Endothelial cell of umbilical vein (primary cell): Measurements from ENCODE around the gene TANGO6. TPM values are rescaled to one million over a fixed set of nuclear protein-coding genes. Genes with fewer than 3 reads are reported as not detected.

ENCODE experiments used
- BruUV-seq: library from RNA; stranded (reverse); fragments of 400-500 nt; replicated peaks from 2 replicates; lab custom pipeline; 2021; lab: Mats Ljungman, UMichigan
- CTCF ChIA-PET: fragments of 300-600, 350-600 bp; sonication (Branson Sonifier 250); formaldehyde crosslinking; loops from one replicate; lab custom pipeline; 2021; ENCODE audit warnings: antibody characterized with exemption, inconsistent platforms; lab: Charles Lee
- POLR2A ChIA-PET: fragments of 300-600, 350-600 bp; sonication (Branson Sonifier 250); formaldehyde crosslinking; loops from one replicate; lab custom pipeline; 2021; ENCODE audit warnings: antibody characterized with exemption, inconsistent platforms; lab: Charles Lee
- DNase-seq: peaks from one replicate; pipeline ENCODE4 v3.0.0-alpha.2; 2011; ENCODE audit warnings: low read depth, low spot score
- FAIRE-seq: peaks from 2 replicates; lab custom pipeline; 2011; peaks lifted over from hg19 to GRCh38; lab: Jason Lieb, UNC
- H2AFZ ChIP-seq: 2 replicates; pipeline ENCODE4 v1.6.0; 2012; ENCODE audit warnings: low read depth, low read length, control low read depth, inconsistent platforms
- H3K27ac ChIP-seq: 2 replicates; pipeline ENCODE4 v1.5.1; 2011; ENCODE audit warnings: low read depth, mild to moderate bottlenecking, control low read depth, low read length, moderate library complexity; ENCODE audit not compliant: insufficient read depth
- H3K27me3 ChIP-seq, 2 experiments: 2 replicates each; pipeline versions ENCODE4 v1.6.0 to v1.6.1; 2011; ENCODE audit warnings: low read length in 2 of 2, mixed read lengths in 1 of 2; ENCODE audit not compliant: control insufficient read depth in 2 of 2, insufficient read depth in 2 of 2
- H3K36me3 ChIP-seq, 2 experiments: 2 replicates in 1 of 2; 3 replicates in 1 of 2; pipeline ENCODE4 v1.5.1; 2011; ENCODE audit warnings: low read length in 2 of 2, mild to moderate bottlenecking in 1 of 2, moderate library complexity in 1 of 2; ENCODE audit not compliant: control insufficient read depth in 2 of 2, insufficient read depth in 2 of 2; ENCODE audit errors: extremely low read depth in 1 of 2
- H3K4me1 ChIP-seq: 3 replicates; pipeline ENCODE4 v1.5.1; 2011; ENCODE audit warnings: mild to moderate bottlenecking, low read length; ENCODE audit not compliant: control insufficient read depth, insufficient read depth; ENCODE audit errors: extremely low read depth
- H3K4me2 ChIP-seq: 2 replicates; pipeline ENCODE4 v1.6.1; 2011; ENCODE audit warnings: low read length, control low read depth, mixed read lengths; ENCODE audit not compliant: insufficient read depth
- H3K4me3 ChIP-seq, 3 experiments: fragments of 200-600 bp in 1 of 3; sonication (generic), shearing (Covaris generic) in 1 of 3; replicated peaks in 1 of 3; 2 replicates each; pipeline ENCODE4 v1.5.1; 2011 to 2016; ENCODE audit warnings: control low read depth in 3 of 3, low read length in 3 of 3, mild to moderate bottlenecking in 2 of 3, inconsistent platforms in 1 of 3, low read depth in 1 of 3, moderate library complexity in 1 of 3; ENCODE audit not compliant: insufficient read depth in 1 of 3
- H3K79me2 ChIP-seq: 2 replicates; pipeline ENCODE4 v1.6.0; 2012; ENCODE audit warnings: low read length, inconsistent platforms; ENCODE audit not compliant: control insufficient read depth, insufficient read depth
- H3K9ac ChIP-seq: replicated peaks from 2 replicates; pipeline ENCODE3; 2011; ENCODE audit warnings: low read length, control low read depth; ENCODE audit not compliant: insufficient read depth; ENCODE audit errors: extremely low read depth
- H3K9me1 ChIP-seq: replicated peaks from 3 replicates; pipeline ENCODE4 v1.6.0; 2011; ENCODE audit warnings: mild to moderate bottlenecking, low read length; ENCODE audit not compliant: control insufficient read depth, insufficient read depth; ENCODE audit errors: extremely low read depth
- H3K9me3 ChIP-seq: replicated peaks from 2 replicates; pipeline ENCODE4 v1.5.1; 2012; ENCODE audit warnings: low read length, inconsistent platforms; ENCODE audit not compliant: control insufficient read depth, insufficient read depth
- H4K20me1 ChIP-seq: replicated peaks from 2 replicates; pipeline ENCODE3; 2011; ENCODE audit warnings: mild to moderate bottlenecking, low read length; ENCODE audit not compliant: control insufficient read depth, insufficient read depth; ENCODE audit errors: extremely low read depth
- EZH2 ChIP-seq: IDR thresholded peaks from 2 replicates; pipeline ENCODE4 v1.6.1; 2012; ENCODE audit warnings: borderline replicate concordance, low read depth, mild to moderate bottlenecking, moderate library complexity, low read length, inconsistent platforms; ENCODE audit not compliant: severe bottlenecking
- FOS ChIP-seq: IDR thresholded peaks from 2 replicates; pipeline ENCODE4 v1.6.1; 2011; ENCODE audit warnings: mild to moderate bottlenecking, low read length, moderate library complexity, borderline replicate concordance; ENCODE audit not compliant: insufficient read depth
- GATA2 ChIP-seq: IDR thresholded peaks from 2 replicates; pipeline ENCODE4 v1.7.0; 2011; ENCODE audit warnings: low read depth, mild to moderate bottlenecking, moderate library complexity, mixed read lengths, low read length; ENCODE audit not compliant: insufficient read length, insufficient read depth
- JUN ChIP-seq: IDR thresholded peaks from 2 replicates; pipeline ENCODE4 v1.6.1; 2011; ENCODE audit warnings: borderline replicate concordance, low read depth; ENCODE audit not compliant: insufficient read length, insufficient read depth
- MYC ChIP-seq: IDR thresholded peaks from one replicate; pipeline ENCODE4 v1.6.1; 2011; ENCODE audit warnings: mild to moderate bottlenecking, low read depth, low read length
- POLR2A ChIP-seq: IDR thresholded peaks from 2 replicates; pipeline ENCODE4 v1.6.1; 2012; ENCODE audit warnings: low read depth, mild to moderate bottlenecking, control low read depth, low read length
- POLR2AphosphoS5 ChIP-seq: IDR thresholded peaks from 2 replicates; pipeline ENCODE4 v1.6.1; 2012; ENCODE audit warnings: low read depth, mild to moderate bottlenecking, control low read depth, low read length, moderate library complexity; ENCODE audit not compliant: insufficient read depth
- dilution Hi-C: fragments of 300-500 bp; cut with MboI; formaldehyde crosslinking; loops from one replicate; pipeline ENCODE4 v1.15.0; 2019; ENCODE audit warnings: low sequenced_read_pairs; ENCODE audit not compliant: extremely low pct_ligation_motif_present
- intact Hi-C: fragments of 100-400 bp; cut with micrococcal nuclease; formaldehyde crosslinking; loops from one replicate; pipeline ENCODE4 v1.10.0; 2022
- polyA plus RNA-seq, 4 experiments: library from polyadenylated mRNA; depleted of rRNA in 3 of 4; stranded (reverse) in 3 of 4; unstranded in 1 of 4; fragments of >200 nt; gene quantifications; 2 replicates each; pipeline versions ENCODE4 v1.2.1 to v1.2.3, GENCODE V29; 2011 to 2012; ENCODE audit warnings: missing spikeins in 1 of 4
- total RNA-seq: library from RNA; stranded (reverse); gene quantifications from 2 replicates; pipeline ENCODE4 v1.2.3, GENCODE V29; 2021
- TF ChIP-seq, protein P1 (sequence below), 2 donors: IDR thresholded peaks; 1 replicate in 1 of 2; 2 replicates in 1 of 2; pipeline ENCODE4 v1.5.1; 2011; ENCODE audit warnings: low read length in 2 of 2, mild to moderate bottlenecking in 2 of 2, moderate library complexity in 2 of 2, control low read depth in 1 of 2, inconsistent platforms in 1 of 2, low read depth in 1 of 2; ENCODE audit not compliant: insufficient read depth in 1 of 2; ENCODE audit errors: extremely low read depth in 1 of 2
- TF ChIP-seq, protein P2 (sequence below): IDR thresholded peaks from 2 replicates; pipeline ENCODE4 v1.6.1; 2011; ENCODE audit not compliant: insufficient read depth, insufficient read length

The TANGO6 gene
- total and polyA plus RNA-seq, 2 donors (not counting 3 experiments of a cell fraction or from before 2014, with no cell fraction given) = 6.7 to 21.2 TPM

DNA sequence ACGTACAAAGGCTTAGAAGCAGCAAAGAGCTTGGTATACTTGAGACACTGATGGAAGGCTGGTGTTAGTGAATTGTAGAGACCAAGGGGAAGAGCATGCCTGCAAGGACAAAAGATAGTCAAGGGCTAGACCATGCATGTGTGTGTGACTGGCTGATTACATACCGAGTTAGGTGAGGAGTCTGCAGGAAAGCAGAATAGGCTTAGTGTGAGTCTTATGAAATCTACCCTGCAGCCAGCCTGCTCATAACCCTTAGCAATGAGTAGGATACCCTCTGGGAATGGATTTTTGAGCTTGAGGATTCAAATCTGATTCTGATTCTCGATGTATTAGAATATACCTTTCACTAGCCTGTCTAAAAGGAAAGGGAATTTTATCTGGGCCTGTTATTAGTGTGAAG is 77.0 kb downstream of the TANGO6 start:
- H3K4me2 ChIP-seq = no peak overlapping the region
- no peak overlapping the region for H3K9ac ChIP-seq
- no peaks in the 10 kb centered on the region for H4K20me1 ChIP-seq
- H3K9me1 ChIP-seq = no peaks in the 10 kb centered on the region
- intact Hi-C loops (no loop called here), dilution Hi-C loops (no loop called here)
- H3K27me3 ChIP-seq = no peaks in the 10 kb centered on the region
- H3K4me1 ChIP-seq = peaks cover 6% of the 10 kb centered on the region
- H3K36me3 ChIP-seq = no peaks in the 10 kb centered on the region
- CTCF ChIA-PET = interaction anchor here (1.3 to 1.9 kb wide), 3 partner anchors 29 to 193 kb away, joined by 3 to 6 read pairs (median 5); partner anchors contain the start of gene HAS3
- no peaks in the 10 kb centered on the region for H3K79me2 ChIP-seq
- no peak overlapping the region for H2AFZ ChIP-seq
- no peaks in the 10 kb centered on the region for H3K9me3 ChIP-seq
- DNase-seq = no peak
- FAIRE-seq = no peak
- TF ChIP-seq MYC (no peak), JUN (no peak), EZH2 (no peak), FOS (no peak), POLR2A (no peak), GATA2 (no peak), POLR2AphosphoS5 (no peak)
- TF ChIP-seq, protein P1, sequence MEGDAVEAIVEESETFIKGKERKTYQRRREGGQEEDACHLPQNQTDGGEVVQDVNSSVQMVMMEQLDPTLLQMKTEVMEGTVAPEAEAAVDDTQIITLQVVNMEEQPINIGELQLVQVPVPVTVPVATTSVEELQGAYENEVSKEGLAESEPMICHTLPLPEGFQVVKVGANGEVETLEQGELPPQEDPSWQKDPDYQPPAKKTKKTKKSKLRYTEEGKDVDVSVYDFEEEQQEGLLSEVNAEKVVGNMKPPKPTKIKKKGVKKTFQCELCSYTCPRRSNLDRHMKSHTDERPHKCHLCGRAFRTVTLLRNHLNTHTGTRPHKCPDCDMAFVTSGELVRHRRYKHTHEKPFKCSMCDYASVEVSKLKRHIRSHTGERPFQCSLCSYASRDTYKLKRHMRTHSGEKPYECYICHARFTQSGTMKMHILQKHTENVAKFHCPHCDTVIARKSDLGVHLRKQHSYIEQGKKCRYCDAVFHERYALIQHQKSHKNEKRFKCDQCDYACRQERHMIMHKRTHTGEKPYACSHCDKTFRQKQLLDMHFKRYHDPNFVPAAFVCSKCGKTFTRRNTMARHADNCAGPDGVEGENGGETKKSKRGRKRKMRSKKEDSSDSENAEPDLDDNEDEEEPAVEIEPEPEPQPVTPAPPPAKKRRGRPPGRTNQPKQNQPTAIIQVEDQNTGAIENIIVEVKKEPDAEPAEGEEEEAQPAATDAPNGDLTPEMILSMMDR (IDR thresholded peaks at IDR 0.05; ENCODE audit: extremely low read depth in 1 of 2, insufficient read depth in 1 of 2, low read depth in 1 of 2, low read length in 2 of 2) = no peak
- TF ChIP-seq, protein P2, sequence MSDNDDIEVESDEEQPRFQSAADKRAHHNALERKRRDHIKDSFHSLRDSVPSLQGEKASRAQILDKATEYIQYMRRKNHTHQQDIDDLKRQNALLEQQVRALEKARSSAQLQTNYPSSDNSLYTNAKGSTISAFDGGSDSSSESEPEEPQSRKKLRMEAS = no peak
- no peak overlapping the region for H3K27ac ChIP-seq
- BruUV-seq = no TSS peak
- no peak overlapping the region for H3K4me3 ChIP-seq
- POLR2A ChIA-PET = no interaction called here
